H1 (cell line): ENCODE data around the gene TXNIP. TPM values are rescaled to one million over a fixed set of nuclear protein-coding genes. Genes with fewer than 3 reads are reported as not detected.
"Not testable (repeated sequence)": the region's sequence is repeated elsewhere in the genome, so short reads cannot be mapped to it uniquely, and the experiment has no call there.

Source experiments
- CTCF ChIA-PET: fragments of 300-600 bp; sonication (Branson Sonifier 250); formaldehyde crosslinking; loops from one replicate; lab custom pipeline; 2021; ENCODE audit not compliant: partially characterized antibody; lab: Charles Lee
- POLR2A ChIA-PET: fragments of 300-600 bp; sonication (Branson Sonifier 250); formaldehyde crosslinking; loops from one replicate; lab custom pipeline; 2021; ENCODE audit warnings: inconsistent platforms; ENCODE audit not compliant: partially characterized antibody; lab: Charles Lee
- DNase-seq, 2 experiments: peaks; one replicate each; pipeline versions ENCODE4 v3.0.0 to v3.0.0-alpha.2; 2010 to 2022; ENCODE audit warnings: low spot score in 2 of 2, low read depth in 1 of 2, mixed read lengths in 1 of 2
- FAIRE-seq: peaks from 2 replicates; lab custom pipeline; 2011; peaks lifted over from hg19 to GRCh38; lab: Jason Lieb, UNC
- H2AFZ ChIP-seq: 2 replicates; pipeline ENCODE4 v1.8.1; 2012; ENCODE audit warnings: low read length, inconsistent platforms
- H2AK5ac ChIP-seq: 2 replicates; pipeline ENCODE4 v1.6.1; 2013; ENCODE audit warnings: low read depth, low read length
- H2BK120ac ChIP-seq: replicated peaks from 2 replicates; pipeline ENCODE3; 2013; ENCODE audit warnings: low read depth, low read length, inconsistent platforms
- H2BK12ac ChIP-seq: 2 replicates; pipeline ENCODE4 v1.6.1; 2013; ENCODE audit warnings: low read depth, low read length
- H2BK15ac ChIP-seq: 2 replicates; pipeline ENCODE4 v1.6.1; 2013; ENCODE audit warnings: low read length
- H2BK20ac ChIP-seq: 2 replicates; pipeline ENCODE4 v1.6.1; 2013; ENCODE audit warnings: low read length
- H2BK5ac ChIP-seq: 2 replicates; pipeline ENCODE4 v1.6.1; 2013; ENCODE audit warnings: low read depth, low read length
- H3K14ac ChIP-seq: 2 replicates; pipeline ENCODE4 v1.6.1; 2013; ENCODE audit warnings: inconsistent platforms; ENCODE audit not compliant: insufficient read length
- H3K18ac ChIP-seq: 2 replicates; pipeline ENCODE4 v1.6.1; 2013; ENCODE audit warnings: low read length; ENCODE audit errors: extremely low read depth
- H3K23ac ChIP-seq: 2 replicates; pipeline ENCODE4 v1.6.1; 2013; ENCODE audit warnings: inconsistent platforms; ENCODE audit not compliant: insufficient read length
- H3K23me2 ChIP-seq: 2 replicates; pipeline ENCODE4 v1.6.1; 2013; ENCODE audit warnings: low read depth, low read length
- H3K27ac ChIP-seq: 2 replicates; pipeline ENCODE4 v1.6.1; 2011; ENCODE audit warnings: low read depth, low read length, inconsistent platforms
- H3K27me3 ChIP-seq, 4 experiments: replicated peaks in 1 of 4; 1 replicate in 1 of 4; 2 replicates in 3 of 4; pipeline versions ENCODE4 v1.6.1 to v1.8.1; 2011 to 2013; ENCODE audit warnings: low read length in 3 of 4, mild to moderate bottlenecking in 3 of 4, inconsistent platforms in 2 of 4, mixed read lengths in 2 of 4, moderate library complexity in 1 of 4; ENCODE audit not compliant: control insufficient read depth in 3 of 4, insufficient read depth in 3 of 4; ENCODE audit errors: extremely low read depth in 1 of 4
- H3K36me3 ChIP-seq, 4 experiments: 2 replicates each; pipeline versions ENCODE4 v1.6.1 to v1.8.1; 2011 to 2013; ENCODE audit warnings: mild to moderate bottlenecking in 4 of 4, low read length in 3 of 4, moderate library complexity in 2 of 4, control low read depth in 1 of 4, inconsistent platforms in 1 of 4; ENCODE audit not compliant: insufficient read depth in 4 of 4, control insufficient read depth in 2 of 4
- H3K4ac ChIP-seq: replicated peaks from 2 replicates; pipeline ENCODE3; 2013; ENCODE audit warnings: low read length, low read depth, mixed read lengths, inconsistent platforms; ENCODE audit not compliant: insufficient read length
- H3K4me1 ChIP-seq, 4 experiments: replicated peaks in 1 of 4; 1 replicate in 1 of 4; 2 replicates in 3 of 4; pipeline versions ENCODE4 v1.6.1 to v1.8.1; 2011 to 2013; ENCODE audit warnings: low read length in 3 of 4, inconsistent platforms in 2 of 4, mixed read lengths in 1 of 4; ENCODE audit not compliant: insufficient read depth in 4 of 4, control insufficient read depth in 3 of 4
- H3K4me2 ChIP-seq, 2 experiments: 2 replicates each; pipeline versions ENCODE4 v1.6.1 to v1.8.1; 2011 to 2013; ENCODE audit warnings: low read depth in 2 of 2, low read length in 2 of 2, control low read depth in 1 of 2, inconsistent platforms in 1 of 2, mild to moderate bottlenecking in 1 of 2; ENCODE audit not compliant: insufficient read depth in 1 of 2
- H3K4me3 ChIP-seq, 4 experiments: fragments of 200-600, 300-600 bp in 1 of 4; sonication (generic), shearing (Covaris generic), sonication (Bioruptor Twin) in 1 of 4; 2 replicates each; pipeline versions ENCODE4 v1.5.1 to v1.8.1; 2011 to 2016; ENCODE audit warnings: low read length in 4 of 4, low read depth in 3 of 4, control low read depth in 2 of 4, inconsistent platforms in 2 of 4, mild to moderate bottlenecking in 2 of 4, mixed read lengths in 1 of 4, moderate library complexity in 1 of 4; ENCODE audit not compliant: insufficient read depth in 2 of 4; ENCODE audit errors: extremely low read depth in 1 of 4
- H3K56ac ChIP-seq: replicated peaks from 2 replicates; pipeline ENCODE3; 2013; ENCODE audit warnings: low read depth, mild to moderate bottlenecking, mixed read lengths, low read length, inconsistent platforms; ENCODE audit not compliant: insufficient read length
- H3K79me1 ChIP-seq: 2 replicates; pipeline ENCODE4 v1.6.1; 2013; ENCODE audit warnings: low read depth, low read length, control low read depth
- H3K79me2 ChIP-seq, 2 experiments: 2 replicates each; pipeline versions ENCODE4 v1.6.1 to v1.8.1; 2012 to 2013; ENCODE audit warnings: low read length in 2 of 2, mild to moderate bottlenecking in 2 of 2, inconsistent platforms in 1 of 2; ENCODE audit not compliant: insufficient read depth in 2 of 2, control insufficient read depth in 1 of 2
- H3K9ac ChIP-seq, 4 experiments: replicated peaks in 1 of 4; 1 replicate in 1 of 4; 2 replicates in 3 of 4; pipeline versions ENCODE4 v1.6.1 to v1.8.1; 2011 to 2013; ENCODE audit warnings: low read depth in 3 of 4, low read length in 3 of 4, control low read depth in 2 of 4, mild to moderate bottlenecking in 2 of 4, moderate library complexity in 2 of 4, inconsistent platforms in 1 of 4; ENCODE audit errors: extremely low read depth in 1 of 4
- H3K9me3 ChIP-seq, 2 experiments: 2 replicates each; pipeline versions ENCODE4 v1.6.1 to v1.8.1; 2012 to 2013; ENCODE audit warnings: mild to moderate bottlenecking in 2 of 2, moderate library complexity in 2 of 2, control low read depth in 1 of 2, inconsistent platforms in 1 of 2, low read depth in 1 of 2, low read length in 1 of 2, mixed read lengths in 1 of 2; ENCODE audit not compliant: insufficient read depth in 2 of 2
- H4K20me1 ChIP-seq, 2 experiments: replicated peaks in 1 of 2; 2 replicates each; pipeline versions ENCODE3 to v1.8.1; 2011 to 2013; ENCODE audit warnings: inconsistent platforms in 2 of 2, low read length in 2 of 2, mild to moderate bottlenecking in 1 of 2; ENCODE audit not compliant: insufficient read depth in 2 of 2, control insufficient read depth in 1 of 2
- H4K5ac ChIP-seq: 2 replicates; pipeline ENCODE4 v1.6.1; 2013; ENCODE audit warnings: low read length, low read depth, mixed read lengths, inconsistent platforms; ENCODE audit not compliant: insufficient read length
- H4K8ac ChIP-seq: 2 replicates; pipeline ENCODE4 v1.8.0; 2013; ENCODE audit warnings: mild to moderate bottlenecking, moderate library complexity, low read length, inconsistent platforms; ENCODE audit not compliant: insufficient read depth; ENCODE audit errors: extremely low read depth
- H4K91ac ChIP-seq: replicated peaks from 2 replicates; pipeline ENCODE3; 2013; ENCODE audit warnings: low read length, mixed read lengths, inconsistent platforms; ENCODE audit not compliant: insufficient read length
- BCL11A ChIP-seq, 2 experiments: IDR thresholded peaks; one replicate each; pipeline ENCODE4 v1.6.1; 2011; ENCODE audit warnings: low read depth in 2 of 2, low read length in 2 of 2, mild to moderate bottlenecking in 2 of 2
- CBX8 ChIP-seq: fragments of 300-800, 300-1000 bp; sonication (generic); IDR thresholded peaks from 2 replicates; pipeline ENCODE4 v1.7.1; 2016; ENCODE audit warnings: low read depth, low read length, borderline replicate concordance
- CHD2 ChIP-seq: IDR thresholded peaks from 2 replicates; pipeline ENCODE4 v1.6.1; 2012; ENCODE audit warnings: low read length, improper control_type of control experiment
- GABPA ChIP-seq: IDR thresholded peaks from 2 replicates; pipeline ENCODE4 v1.6.1; 2011; ENCODE audit warnings: mild to moderate bottlenecking, low read length, moderate library complexity, borderline replicate concordance; ENCODE audit not compliant: insufficient read depth
- HDAC6 ChIP-seq: IDR thresholded peaks from one replicate; pipeline ENCODE4 v1.7.1; 2012; ENCODE audit warnings: low read depth, mild to moderate bottlenecking, inconsistent platforms, low read length, moderate library complexity
- JUND ChIP-seq: IDR thresholded peaks from 2 replicates; pipeline ENCODE4 v1.6.1; 2011; ENCODE audit warnings: mild to moderate bottlenecking, improper control_type of control experiment, low read length
- MAFK ChIP-seq: IDR thresholded peaks from 2 replicates; pipeline ENCODE4 v1.6.1; 2012; ENCODE audit warnings: low read depth, mild to moderate bottlenecking, improper control_type of control experiment, low read length
- POLR2A ChIP-seq, 2 experiments: IDR thresholded peaks; 1 replicate in 1 of 2; 2 replicates in 1 of 2; pipeline ENCODE4 v1.6.1; 2011; ENCODE audit warnings: low read depth in 2 of 2, low read length in 2 of 2, mild to moderate bottlenecking in 2 of 2; ENCODE audit errors: control extremely low read depth in 1 of 2
- POLR2AphosphoS5 ChIP-seq: IDR thresholded peaks from 2 replicates; pipeline ENCODE4 v1.6.1; 2011; ENCODE audit warnings: low read depth, low read length
- RFX5 ChIP-seq: IDR thresholded peaks from 2 replicates; pipeline ENCODE4 v1.6.1; 2011; ENCODE audit warnings: low read depth, low read length, improper control_type of control experiment, borderline replicate concordance
- RXRA ChIP-seq: IDR thresholded peaks from 2 replicates; pipeline ENCODE4 v1.6.1; 2011; ENCODE audit warnings: low read depth, mild to moderate bottlenecking, low read length, moderate library complexity; ENCODE audit not compliant: insufficient read depth
- SIRT6 ChIP-seq: IDR thresholded peaks from one replicate; pipeline ENCODE4 v1.7.1; 2012; ENCODE audit warnings: low read length, inconsistent platforms
- SP1 ChIP-seq: IDR thresholded peaks from 2 replicates; pipeline ENCODE4 v1.6.1; 2011; ENCODE audit warnings: low read depth, low read length
- SP4 ChIP-seq: IDR thresholded peaks from 2 replicates; pipeline ENCODE4 v1.6.1; 2012; ENCODE audit warnings: low read length, inconsistent platforms
- TAF1 ChIP-seq: IDR thresholded peaks from 2 replicates; pipeline ENCODE4 v1.6.1; 2011; ENCODE audit warnings: mild to moderate bottlenecking, low read depth, low read length
- TAF7 ChIP-seq: optimal IDR thresholded peaks from 2 replicates; pipeline ENCODE3; 2011; ENCODE audit warnings: low read depth, mild to moderate bottlenecking, inconsistent platforms, low read length, moderate library complexity, borderline replicate concordance
- WGBS, 2 experiments: shearing (Covaris generic) in 1 of 2; methylation state at CpG; one replicate each; pipeline versions ENCODE4 v1.1.6 to v1.1.7; 2013 to 2015; ENCODE audit warnings: low lambda C conversion rate in 2 of 2, mixed read lengths in 2 of 2, inconsistent platforms in 1 of 2, low coverage in 1 of 2, missing lambda C conversion rate in 1 of 2; ENCODE audit not compliant: insufficient replicate concordance in 2 of 2, insufficient coverage in 1 of 2, insufficient read length in 1 of 2; ENCODE audit errors: extremely low coverage in 1 of 2, missing lambda C conversion rate in 1 of 2; 5-methylcytosine and 5-hydroxymethylcytosine counted together
- polyA plus RNA-seq, 7 experiments: library from polyadenylated mRNA; depleted of rRNA in 3 of 7; stranded (reverse) in 5 of 7; unstranded in 2 of 7; fragments of >200 nt in 5 of 7; fragments of 200-250 nt in 2 of 7; gene quantifications; 1 replicate in 5 of 7; 2 replicates in 1 of 7; 4 replicates in 1 of 7; pipeline versions ENCODE4 v1.2.1 to v1.2.3, GENCODE V29; 2011 to 2013; ENCODE audit warnings: missing spikeins in 2 of 7, mixed read lengths in 2 of 7
- total RNA-seq: library from RNA; stranded (reverse); fragmentation: NEBNext Ultra II Directional; extraction: Animal tissue kit (Norgen Biotek cat#: 25700); gene quantifications from 2 replicates; pipeline ENCODE4 v1.2.1, GENCODE V29; 2021

Gene TXNIP
- total and polyA plus RNA-seq, 2 of the 8 experiments (the other 6 are each of a cell fraction or from before 2014, with no cell fraction given): 12.3 to 56.8 TPM

DNA sequence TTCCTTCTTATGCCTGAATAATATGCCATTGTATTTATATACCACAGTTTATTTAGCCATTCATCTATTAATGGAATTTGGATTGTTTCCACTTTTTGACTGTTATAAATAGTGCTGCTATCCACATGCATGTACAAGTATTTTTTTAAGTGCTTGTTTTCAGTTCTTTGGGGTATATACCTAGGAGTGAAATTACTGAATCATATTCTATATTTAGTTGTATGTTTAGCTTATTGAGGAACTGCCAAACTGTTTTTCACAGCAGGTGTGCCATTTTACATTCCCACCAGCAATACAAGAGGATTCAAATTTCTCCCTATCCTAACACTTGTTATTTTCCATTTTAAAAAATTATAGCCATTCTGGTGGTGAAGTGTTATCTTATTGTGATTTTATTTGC, 32.7 kb upstream of the TXNIP start (continued):
- TF ChIP-seq POLR2A (IDR thresholded peaks at IDR 0.05; ENCODE audit: control extremely low read depth in 1 of 2, low read depth in 2 of 2, low read length in 2 of 2) (no peak), SP4 (no peak), RXRA (no peak), RFX5 (no peak), HDAC6 (no peak), BCL11A (IDR thresholded peaks at IDR 0.05; ENCODE audit: low read depth in 2 of 2, low read length in 2 of 2) (no peak), MAFK (no peak), TAF7 (no peak), POLR2AphosphoS5 (no peak), SP1 (no peak), TAF1 (no peak), SIRT6 (no peak), CHD2 (no peak), CBX8 (no peak), JUND (no peak), GABPA (no peak)

- not testable (repeated sequence) for H2BK5ac ChIP-seq, H4K5ac ChIP-seq, H3K4ac ChIP-seq, H3K18ac ChIP-seq, H4K91ac ChIP-seq, H3K23ac ChIP-seq, FAIRE-seq, H3K4me1 ChIP-seq, H3K27ac ChIP-seq, H4K8ac ChIP-seq, H3K4me3 ChIP-seq, H4K20me1 ChIP-seq, H2BK20ac ChIP-seq, H3K79me2 ChIP-seq, H3K9me3 ChIP-seq, DNase-seq, H3K9ac ChIP-seq, H3K23me2 ChIP-seq, H3K36me3 ChIP-seq, H3K56ac ChIP-seq, H2BK12ac ChIP-seq, H3K14ac ChIP-seq, H3K79me1 ChIP-seq, H3K27me3 ChIP-seq, H2AK5ac ChIP-seq, H2AFZ ChIP-seq, H2BK15ac ChIP-seq, H2BK120ac ChIP-seq, H3K4me2 ChIP-seq
- ChIA-PET CTCF (interaction anchor here (0.6 to 1.6 kb wide), 5 partner anchors 12 to 247 kb away, joined by 3 to 5 read pairs (median 3); no protein-coding TSS in a partner anchor), POLR2A (interaction anchor here (1.0 kb wide), 1 partner anchor 9 kb away, joined by 4 read pairs; no protein-coding TSS in a partner anchor)
- WGBS, 2 experiments: 71% methylated on average over 1 of the region's 1 CpG; no CpG with 5 or more reads in 1 of the 2 experiments
Measured at GRCh38 chr1:146026650-146027049, 30.3 kb upstream of the TXNIP start.
